Gastrocnemius medialis (tissue), 4 donors: ENCODE data around the gene INPP5F. TPM values are rescaled to one million over a fixed set of nuclear protein-coding genes. Genes with fewer than 3 reads are reported as not detected.
"Not testable (repeated sequence)": the region's sequence is repeated elsewhere in the genome, so short reads cannot be mapped to it uniquely, and the experiment has no call there.

Experiments
- ATAC-seq, 2 donors: fragments of 150-250 bp; one replicate each; pipeline ENCODE4 v1.9.1; 2016
- DNase-seq, 2 donors: peaks; one replicate each; pipeline ENCODE4 v3.0.0-alpha.2; 2019
- H3K27ac ChIP-seq, 4 donors: fragments of 200-600 bp; sonication (generic); 1 replicate in 1 of 4; 2 replicates in 3 of 4; pipeline ENCODE4 v1.5.1; 2016 to 2018; ENCODE audit warnings: mild to moderate bottlenecking in 2 of 4, moderate library complexity in 1 of 4
- H3K27me3 ChIP-seq, 3 donors: fragments of 200-600 bp; sonication (generic) in 2 of 3; 1 replicate in 1 of 3; 2 replicates in 2 of 3; pipeline versions ENCODE4 v1.5.1 to v1.6.0; 2016 to 2019; ENCODE audit warnings: mild to moderate bottlenecking in 1 of 3, moderate library complexity in 1 of 3
- H3K36me3 ChIP-seq, 2 donors: fragments of 200-600 bp; sonication (generic) in 1 of 2; one replicate each; pipeline ENCODE4 v1.5.1; 2017 to 2018
- H3K4me1 ChIP-seq, 2 donors: fragments of 200-600 bp; sonication (generic) in 1 of 2; one replicate each; pipeline ENCODE4 v1.5.1; 2016 to 2017; ENCODE audit warnings: mild to moderate bottlenecking in 2 of 2
- H3K4me3 ChIP-seq, 4 donors: fragments of 200-600 bp; sonication (generic) in 3 of 4; 1 replicate in 1 of 4; 2 replicates in 3 of 4; pipeline ENCODE4 v1.5.1; 2016 to 2019; ENCODE audit warnings: mild to moderate bottlenecking in 2 of 4
- H3K9me3 ChIP-seq, 3 donors: fragments of 200-600 bp; sonication (generic) in 2 of 3; 1 replicate in 1 of 3; 2 replicates in 2 of 3; pipeline ENCODE4 v1.5.1; 2016 to 2019
- CTCF ChIP-seq, 5 experiments: fragments of 450-650 bp in 3 of 5; fragments of 200-600 bp in 2 of 5; sonication (generic) in 2 of 5; IDR thresholded peaks in 4 of 5; conservative IDR thresholded peaks in 1 of 5; 1 replicate in 4 of 5; 2 replicates in 1 of 5; pipeline ENCODE4 v1.5.1; 2016 to 2019; ENCODE audit warnings: antibody characterized with exemption in 5 of 5, mild to moderate bottlenecking in 3 of 5, moderate library complexity in 3 of 5
- POLR2A ChIP-seq, 2 donors: fragments of 450-650 bp; IDR thresholded peaks; one replicate each; pipeline ENCODE4 v1.6.1; 2017; ENCODE audit warnings: antibody characterized with exemption in 2 of 2, mild to moderate bottlenecking in 2 of 2, moderate library complexity in 2 of 2
- in situ Hi-C, 4 donors: fragments of 200-750 bp; cut with MboI; loops; one replicate each; pipeline versions ENCODE4 v1.15.0 to v1.8.0; 2017; ENCODE audit warnings: low sequenced_read_pairs in 4 of 4
- intact Hi-C: fragments of 100-400 bp; cut with DNase I; formaldehyde crosslinking; loops from one replicate; pipeline ENCODE4 v1.15.1; 2023; ENCODE audit warnings: low total_unique reads
- total RNA-seq, 4 donors: library from RNA; depleted of rRNA; stranded (reverse); fragments of >200 nt; gene quantifications; one replicate each; pipeline versions ENCODE4 v1.1.0 to v1.2.3, GENCODE V29; 2016

Gene INPP5F
- total RNA-seq, 4 donors from 2014 or later, result 8.7 to 11.6 (median 10.5) TPM

GRCh38 chr10:119867317-119867716, 141.5 kb downstream of the INPP5F start:
- in situ Hi-C loops (loop anchor here in 3 of 4 donors (10.0 to 25.0 kb wide), 4 partner anchors 180 to 705 kb away; partner anchors contain the start of gene SFXN4 (in 1 of the 3)), intact Hi-C loops (loop anchor here (2.0 kb wide), 1 partner anchor 15 kb away; no protein-coding TSS in a partner anchor)
- ATAC-seq, result no peak
- H3K27me3 ChIP-seq, result no peaks in the 10 kb centered on the region
- no peaks in the 10 kb centered on the region for H3K9me3 ChIP-seq
- no peak overlapping the region for H3K4me3 ChIP-seq
- TF ChIP-seq POLR2A (IDR thresholded peaks at IDR 0.05) (no peak), CTCF (IDR thresholded peaks at IDR 0.05 in 4 of 5, conservative IDR thresholded peaks at IDR 0.05 in 1 of 5) (no peak)
- peaks cover 12 to 20% of the 10 kb centered on the region in 2 donors for H3K4me1 ChIP-seq
- H3K36me3 ChIP-seq, result no peaks in the 10 kb centered on the region
- H3K27ac ChIP-seq, result no peak overlapping the region
- DNase-seq, result no peak

GRCh38 chr10:119869398-119869797, 143.5 kb downstream of the INPP5F start:
- DNase-seq, ATAC-seq, H3K9me3 ChIP-seq, H3K4me3 ChIP-seq, intact Hi-C loops, H3K27ac ChIP-seq, H3K36me3 ChIP-seq, H3K27me3 ChIP-seq: not testable (repeated sequence)
- in situ Hi-C loops, result loop anchor here in 3 of 4 donors (10.0 to 25.0 kb wide), 4 partner anchors 182 to 707 kb away; partner anchors contain the start of gene SFXN4 (in 1 of the 3)
- H3K4me1 ChIP-seq, result peaks cover 17 to 28% of the 10 kb centered on the region in 2 donors

GRCh38 chr10:119871881-119872609, 146.2 kb downstream of the INPP5F start:
- peak; percentile 20 to 21 for ATAC-seq
- in situ Hi-C loops, result loop anchor here in 3 of 4 donors (25.0 kb wide), 3 partner anchors 185 to 710 kb away; partner anchors contain the start of gene SFXN4 (in 1 of the 3)

GRCh38 chr10:119872610-119872859, 146.7 kb downstream of the INPP5F start, which contains the start of gene MCMBP:
TSS of gene MCMBP (minus strand) at chr10:119872843. CDS start at chr10:119872584, 259 bp downstream.
- Histone ChIP-seq H3K9me3 (no peaks in the 10 kb centered on the region), H3K36me3 (no peaks in the 10 kb centered on the region), H3K4me3 (peak within 1 kb of the TSS; percentile 85 to 96 (median 90)), H3K27me3 (no peaks in the 10 kb centered on the region), H3K4me1 (peaks cover 17 to 28% of the 10 kb centered on the region in 2 donors), H3K27ac (peak within 1 kb of the TSS; percentile 89 to 97 (median 92))
- DNase-seq, result no peak
- intact Hi-C loops (loop anchor here (1.0 to 5.0 kb wide), 3 partner anchors 20 to 1115 kb away; partner anchors contain the start of gene SEC23IP), in situ Hi-C loops (loop anchor here in 3 of 4 donors (25.0 kb wide), 3 partner anchors 185 to 710 kb away; partner anchors contain the start of gene SFXN4 (in 1 of the 3))
- ATAC-seq, result peak; percentile 27 to 40
- TF ChIP-seq POLR2A (IDR thresholded peaks at IDR 0.05), result peak; percentile 81 to 85
- TF ChIP-seq CTCF (IDR thresholded peaks at IDR 0.05 in 4 of 5, conservative IDR thresholded peaks at IDR 0.05 in 1 of 5), result peak in 1 of 5 experiments; percentile 12

More at GRCh38 chr10:119871881-119872609, 146.2 kb downstream of the INPP5F start:
- peak in 1 of 2 donors; percentile 26 for DNase-seq
- peak in 1 of 2 donors; percentile 7 for TF ChIP-seq POLR2A (IDR thresholded peaks at IDR 0.05)
- no peak for TF ChIP-seq CTCF (IDR thresholded peaks at IDR 0.05 in 4 of 5, conservative IDR thresholded peaks at IDR 0.05 in 1 of 5)
- Histone ChIP-seq H3K27me3 (no peaks in the 10 kb centered on the region), H3K27ac (peak overlapping the region; percentile 89 to 97 (median 92)), H3K4me3 (peak overlapping the region; percentile 85 to 96 (median 90)), H3K4me1 (peaks cover 17 to 28% of the 10 kb centered on the region in 2 donors), H3K36me3 (no peaks in the 10 kb centered on the region), H3K9me3 (no peaks in the 10 kb centered on the region)
- intact Hi-C loops, result loop anchor here (1.0 to 5.0 kb wide), 3 partner anchors 20 to 1115 kb away; partner anchors contain the start of gene SEC23IP
